ENCODE results near the gene KMO. TPM values are rescaled to one million over a fixed set of nuclear protein-coding genes. Genes with fewer than 3 reads are reported as not detected.

The KMO gene
- total RNA-seq, 1 donor from 2014 or later = not detected

GRCh38 chr1:241645199-241645598, 113.0 kb downstream of the KMO start:
- Mint-ChIP-seq H3K27me3 (ENCODE audit: insufficient read depth, low read depth) (peaks cover 5% of the 10 kb centered on the region), H3K27ac (no peak overlapping the region), H3K9me3 (peaks cover 18% of the 10 kb centered on the region), H3K36me3 (peaks cover 3% of the 10 kb centered on the region), H3K4me1 (peaks cover 3% of the 10 kb centered on the region), H3K4me3 (no peak overlapping the region)
- H3K36me3 ChIP-seq = no peaks in the 10 kb centered on the region
- H3K9ac ChIP-seq = no peak overlapping the region
- H3K27me3 ChIP-seq = no peaks in the 10 kb centered on the region
- no peak for DNase-seq (ENCODE audit: low spot score)
- no peaks in the 10 kb centered on the region for H3K9me3 ChIP-seq (ENCODE audit: low read depth)
- H3K4me1 ChIP-seq = no peaks in the 10 kb centered on the region
- H3F3A ChIP-seq (ENCODE audit: low read depth) = no peaks in the 10 kb centered on the region
- no peaks in the 10 kb centered on the region for H4K20me1 ChIP-seq (ENCODE audit: low read depth)
- no peak overlapping the region for H3K27ac ChIP-seq
- no peak overlapping the region for H3K4me3 ChIP-seq
- no peak overlapping the region for H3K4me2 ChIP-seq
- TF ChIP-seq EZH2phosphoT487 (IDR thresholded peaks at IDR 0.05) = no peak
- no peak for TF ChIP-seq CTCF (IDR thresholded peaks at IDR 0.05)
- no peak for TF ChIP-seq EZH2 (IDR thresholded peaks at IDR 0.05)
- H2AFZ ChIP-seq (replicated peaks) = no peak overlapping the region
- no peaks in the 10 kb centered on the region for H3K79me2 ChIP-seq (ENCODE audit: low read depth)

Other genes with a start within 250 kb of the KMO start
- 0.06 TPM in 1 of 2 replicates, not detected in the other for gene RGS7, start 175.2 kb upstream of the KMO start, total RNA-seq (ENCODE audit: low replicate concordance)
- 83.8 and 109 TPM in 2 replicates for gene FH, start 12.6 kb upstream of the KMO start, total RNA-seq (ENCODE audit: low replicate concordance)
- 31.4 and 43.6 TPM in 2 replicates for gene CHML, start 108.0 kb downstream of the KMO start, total RNA-seq (ENCODE audit: low replicate concordance)
- 37.8 and 53.5 TPM in 2 replicates for gene OPN3, start 108.0 kb downstream of the KMO start, total RNA-seq (ENCODE audit: low replicate concordance)
- not detected in 2 replicates for gene WDR64, start 119.9 kb downstream of the KMO start, total RNA-seq (ENCODE audit: low replicate concordance)

Measured in neural progenitor cell (in vitro differentiated cells).